Astrocyte (in vitro differentiated cells and primary cell): ENCODE results near the gene TMEM156. TPM values are rescaled to one million over a fixed set of nuclear protein-coding genes. Genes with fewer than 3 reads are reported as not detected.

Experiments
- DNase-seq: peaks from one replicate; pipeline ENCODE4 v3.0.0-alpha.2; 2010; ENCODE audit warnings: low read depth
- FAIRE-seq: peaks from 2 replicates; lab custom pipeline; 2011; peaks lifted over from hg19 to GRCh38; lab: Jason Lieb, UNC
- H2AFZ ChIP-seq: 2 replicates; pipeline ENCODE4 v1.6.0; 2012; ENCODE audit warnings: low read depth, low read length, inconsistent platforms
- H3K27ac ChIP-seq: 2 replicates; pipeline ENCODE4 v1.5.1; 2011; ENCODE audit warnings: low read depth, low read length, inconsistent platforms
- H3K27me3 ChIP-seq: 2 replicates; pipeline ENCODE4 v1.6.0; 2011; ENCODE audit warnings: low read length, inconsistent platforms; ENCODE audit not compliant: insufficient read depth
- H3K36me3 ChIP-seq: 2 replicates; pipeline ENCODE4 v1.5.1; 2011; ENCODE audit warnings: low read length, inconsistent platforms; ENCODE audit not compliant: insufficient read depth
- H3K4me1 ChIP-seq: 2 replicates; pipeline ENCODE4 v1.5.1; 2011; ENCODE audit warnings: low read length, inconsistent platforms; ENCODE audit not compliant: insufficient read depth
- H3K4me2 ChIP-seq: 2 replicates; pipeline ENCODE4 v1.6.0; 2012; ENCODE audit warnings: low read length, inconsistent platforms
- H3K4me3 ChIP-seq: 2 replicates; pipeline ENCODE4 v1.5.1; 2011; ENCODE audit warnings: low read depth, mild to moderate bottlenecking, low read length, inconsistent platforms; ENCODE audit not compliant: insufficient read depth
- H3K79me2 ChIP-seq: 2 replicates; pipeline ENCODE4 v1.6.0; 2012; ENCODE audit warnings: mild to moderate bottlenecking, low read length, inconsistent platforms; ENCODE audit not compliant: insufficient read depth
- H3K9ac ChIP-seq: 2 replicates; pipeline ENCODE4 v1.6.0; 2012; ENCODE audit warnings: mild to moderate bottlenecking, low read length, inconsistent platforms
- H3K9me3 ChIP-seq: 2 replicates; pipeline ENCODE4 v1.5.1; 2012; ENCODE audit warnings: low read depth, mild to moderate bottlenecking, low read length, inconsistent platforms; ENCODE audit not compliant: insufficient read depth
- H4K20me1 ChIP-seq: 2 replicates; pipeline ENCODE4 v1.6.0; 2012; ENCODE audit warnings: low read length, inconsistent platforms; ENCODE audit not compliant: insufficient read depth
- H3K27ac Mint-ChIP-seq: one replicate; pipeline ENCODE4 v1.8.0; 2021; ENCODE audit warnings: mild to moderate bottlenecking, mixed read lengths; ENCODE audit not compliant: unreplicated experiment
- H3K27me3 Mint-ChIP-seq: one replicate; pipeline ENCODE4 v1.8.0; 2021; ENCODE audit warnings: low read depth, mixed read lengths; ENCODE audit not compliant: unreplicated experiment
- H3K36me3 Mint-ChIP-seq: one replicate; pipeline ENCODE4 v1.8.0; 2021; ENCODE audit warnings: low read depth, mixed read lengths; ENCODE audit not compliant: unreplicated experiment
- H3K4me1 Mint-ChIP-seq: one replicate; pipeline ENCODE4 v1.8.0; 2021; ENCODE audit warnings: low read depth, mixed read lengths; ENCODE audit not compliant: unreplicated experiment
- H3K4me3 Mint-ChIP-seq: one replicate; pipeline ENCODE4 v1.8.0; 2021; ENCODE audit warnings: mild to moderate bottlenecking, moderate library complexity, mixed read lengths; ENCODE audit not compliant: unreplicated experiment
- H3K9me3 Mint-ChIP-seq: one replicate; pipeline ENCODE4 v1.8.0; 2021; ENCODE audit warnings: mild to moderate bottlenecking, mixed read lengths; ENCODE audit not compliant: unreplicated experiment
- CTCF ChIP-seq: IDR thresholded peaks from 2 replicates; pipeline ENCODE4 v1.5.1; 2011; ENCODE audit warnings: low read depth, mild to moderate bottlenecking, inconsistent platforms, low read length, moderate library complexity; ENCODE audit not compliant: insufficient read depth
- EZH2 ChIP-seq: IDR thresholded peaks from 2 replicates; pipeline ENCODE4 v1.6.1; 2012; ENCODE audit warnings: mild to moderate bottlenecking, low read length, inconsistent platforms; ENCODE audit not compliant: insufficient read depth
- total RNA-seq: library from RNA; stranded (reverse); gene quantifications from 2 replicates; pipeline ENCODE4 v1.2.1, GENCODE V29; 2021

TMEM156 gene
- total RNA-seq, 1 donor from 2014 or later, result 0.59 TPM

- no peaks in the 10 kb centered on the region for H4K20me1 ChIP-seq
- no peak overlapping the region for H3K4me3 Mint-ChIP-seq
- H3K4me1 Mint-ChIP-seq, result peaks cover 34% of the 10 kb centered on the region
- H3K27ac Mint-ChIP-seq, result no peak overlapping the region
- no peak overlapping the region for H3K9ac ChIP-seq
- H3K79me2 ChIP-seq, result no peaks in the 10 kb centered on the region
- no peak overlapping the region for H3K27ac ChIP-seq
- no peak for DNase-seq
- H3K4me1 ChIP-seq, result peaks cover 21% of the 10 kb centered on the region
- no peak overlapping the region for H3K4me3 ChIP-seq
- no peaks in the 10 kb centered on the region for H3K27me3 ChIP-seq
- no peaks in the 10 kb centered on the region for H3K27me3 Mint-ChIP-seq
- no peak overlapping the region for H3K4me2 ChIP-seq
- no peak overlapping the region for H2AFZ ChIP-seq
- H3K9me3 Mint-ChIP-seq, result no peaks in the 10 kb centered on the region
- TF ChIP-seq EZH2 (no peak), CTCF (no peak)
- H3K36me3 ChIP-seq, result no peaks in the 10 kb centered on the region
- H3K9me3 ChIP-seq, result no peaks in the 10 kb centered on the region
- FAIRE-seq, result no peak
- H3K36me3 Mint-ChIP-seq, result no peaks in the 10 kb centered on the region
Measured at GRCh38 chr4:38982361-38983095, 49.7 kb downstream of the TMEM156 start.

DNA sequence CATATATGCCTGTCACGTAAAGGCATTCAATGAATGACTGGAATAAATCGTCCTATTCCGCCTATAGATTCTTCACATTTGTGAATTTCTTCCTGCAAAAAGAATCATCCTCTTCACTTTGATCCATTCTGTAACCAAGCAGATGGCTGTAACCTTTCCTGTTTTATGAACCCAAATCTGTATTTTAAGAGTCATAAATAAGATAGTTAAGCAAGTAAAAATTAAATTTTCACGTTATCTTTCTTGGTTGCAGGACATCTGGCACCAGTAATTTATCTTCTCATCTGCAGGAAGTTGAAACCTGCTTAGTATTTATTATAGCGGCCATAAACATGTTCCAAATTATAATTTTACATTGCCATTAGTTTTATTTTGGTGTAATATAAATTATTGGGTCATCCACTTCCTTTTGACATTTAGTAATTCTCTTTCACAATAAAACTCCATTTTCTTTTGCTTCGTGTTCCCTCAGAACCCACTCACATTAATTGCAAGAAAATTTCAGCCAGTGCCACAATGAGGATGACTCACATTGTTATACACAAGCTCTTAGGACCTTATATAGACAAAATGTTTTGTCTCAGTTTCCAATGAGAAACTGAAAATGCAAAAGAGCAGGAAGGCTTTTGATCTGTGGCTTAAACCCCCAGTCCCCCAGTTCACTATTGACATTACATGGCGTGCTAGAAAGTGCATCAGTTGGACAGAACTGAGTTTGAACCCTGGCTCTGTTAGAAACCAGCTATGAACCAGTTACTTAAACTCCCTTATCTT is 51.1 kb downstream of the TMEM156 start:
- Histone ChIP-seq H3K27ac (peak overlapping the region; percentile 36), H3K4me1 (peaks cover 21% of the 10 kb centered on the region), H3K27me3 (no peaks in the 10 kb centered on the region), H3K9ac (no peak overlapping the region), H3K36me3 (no peaks in the 10 kb centered on the region), H3K79me2 (no peaks in the 10 kb centered on the region), H4K20me1 (no peaks in the 10 kb centered on the region), H3K4me3 (no peak overlapping the region), H2AFZ (peak overlapping the region; percentile 70), H3K9me3 (no peaks in the 10 kb centered on the region), H3K4me2 (peak overlapping the region; percentile 41)
- Mint-ChIP-seq H3K36me3 (no peaks in the 10 kb centered on the region), H3K27me3 (no peaks in the 10 kb centered on the region), H3K9me3 (no peaks in the 10 kb centered on the region), H3K4me3 (no peak overlapping the region), H3K4me1 (peaks cover 32% of the 10 kb centered on the region), H3K27ac (no peak overlapping the region)
- DNase-seq (peak; percentile 76), FAIRE-seq (peak; percentile 69)
- no peak for TF ChIP-seq EZH2
- no peak for TF ChIP-seq CTCF
